GM23338 (cell line): ENCODE results near the gene IFNW1.

Source experiments
- CTCF ChIP-seq, 2 experiments: fragments of 200-600 bp in 1 of 2; sonication (generic) in 1 of 2; conservative IDR thresholded peaks; 2 replicates each; pipeline versions ENCODE4 v1.5.1 to v1.6.1; 2016 to 2017; ENCODE audit warnings: antibody characterized with exemption in 2 of 2, low read depth in 2 of 2, mild to moderate bottlenecking in 2 of 2, moderate library complexity in 1 of 2
- POLR2AphosphoS5 ChIP-seq: IDR thresholded peaks from 2 replicates; pipeline ENCODE4 v1.6.1; 2016; ENCODE audit warnings: antibody characterized with exemption, low read depth

DNA sequence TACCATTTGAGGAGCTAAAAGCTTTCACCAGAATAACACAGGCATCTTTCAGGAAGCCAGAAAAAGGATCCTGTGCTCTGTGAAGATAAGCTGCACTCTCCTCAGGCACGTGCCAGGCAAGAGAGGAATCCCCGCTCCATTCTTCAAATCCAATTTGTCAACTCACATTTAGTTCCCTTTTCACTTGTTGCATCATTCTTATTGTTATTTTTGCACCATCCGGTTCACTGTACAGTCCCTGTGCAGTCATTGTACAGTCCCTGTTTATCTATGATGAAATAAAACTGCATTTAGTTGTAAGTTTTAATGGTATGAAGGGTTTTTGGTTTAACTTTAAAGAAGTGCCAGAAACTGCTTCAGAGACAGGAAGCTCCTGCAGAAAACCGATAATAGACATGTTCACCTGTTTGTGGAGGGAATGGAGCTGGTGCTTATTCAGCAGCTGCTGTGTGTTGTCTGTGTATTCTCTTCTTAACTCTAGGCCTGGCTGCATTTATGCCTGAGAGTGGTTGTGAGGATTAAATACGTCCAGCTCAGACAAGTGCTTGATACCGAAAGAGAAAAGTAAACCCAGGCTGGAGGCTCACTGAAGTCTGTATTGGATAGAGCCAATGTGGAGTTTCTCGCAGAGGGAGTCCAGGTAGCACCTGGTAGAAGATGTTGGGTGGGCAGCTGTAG is 22.4 kb downstream of the IFNW1 start:
- TF ChIP-seq CTCF (conservative IDR thresholded peaks at IDR 0.05; ENCODE audit: low read depth in 2 of 2) (no peak), POLR2AphosphoS5 (no peak)
